Aorta (tissue), 5 donors: Measurements from ENCODE around the gene IFNW1. TPM values are rescaled to one million over a fixed set of nuclear protein-coding genes. Genes with fewer than 3 reads are reported as not detected.

Experiments
- ATAC-seq: fragments of 200-7000 bp; cut with Tn5 transposase; one replicate; pipeline ENCODE4 v1.9.1; 2022; ENCODE audit warnings: moderate library complexity; ENCODE audit not compliant: low FRiP score
- DNase-seq, 2 donors: peaks; one replicate each; pipeline ENCODE4 v3.0.0-alpha.2; 2020
- H3K27ac ChIP-seq, 2 donors: one replicate each; pipeline ENCODE4 v1.5.1; 2013; ENCODE audit warnings: low read length in 2 of 2, mild to moderate bottlenecking in 2 of 2, moderate library complexity in 2 of 2, control low read depth in 1 of 2, inconsistent platforms in 1 of 2, low read depth in 1 of 2
- H3K27me3 ChIP-seq, 2 donors: one replicate each; pipeline ENCODE4 v1.6.1; 2013; ENCODE audit warnings: control low read depth in 1 of 2, low read length in 1 of 2, mild to moderate bottlenecking in 1 of 2, moderate library complexity in 1 of 2; ENCODE audit not compliant: insufficient read depth in 2 of 2, control insufficient read depth in 1 of 2
- H3K36me3 ChIP-seq, 2 donors: one replicate each; pipeline ENCODE4 v1.6.1; 2013; ENCODE audit warnings: control low read depth in 1 of 2, low read length in 1 of 2, mild to moderate bottlenecking in 1 of 2; ENCODE audit not compliant: insufficient read depth in 2 of 2, control insufficient read depth in 1 of 2
- H3K4me1 ChIP-seq, 2 donors: one replicate each; pipeline ENCODE4 v1.6.1; 2013; ENCODE audit warnings: low read length in 2 of 2, control low read depth in 1 of 2, mild to moderate bottlenecking in 1 of 2, moderate library complexity in 1 of 2; ENCODE audit not compliant: insufficient read depth in 2 of 2, control insufficient read depth in 1 of 2
- H3K4me3 ChIP-seq, 2 donors: one replicate each; pipeline ENCODE4 v1.5.1; 2013; ENCODE audit warnings: low read length in 2 of 2, control low read depth in 1 of 2, mild to moderate bottlenecking in 1 of 2
- H3K9me3 ChIP-seq: one replicate; pipeline ENCODE4 v1.6.1; 2013; ENCODE audit warnings: mild to moderate bottlenecking, low read length; ENCODE audit not compliant: control insufficient read depth
- intact Hi-C, 2 donors: fragments of 100-400 bp; cut with DNase I; formaldehyde crosslinking; loops; one replicate each; pipeline versions ENCODE4 v1.14.2 to v1.15.0; 2022
- polyA plus RNA-seq, 2 donors: library from polyadenylated mRNA; stranded (reverse); fragments of 200-250 nt; gene quantifications; one replicate each; pipeline ENCODE4 v1.2.3, GENCODE V29; 2013
- total RNA-seq, 2 donors: library from RNA; stranded (reverse); fragmentation: NEBNext Ultra II Directional; extraction: Animal tissue kit (Norgen Biotek cat#: 25700); gene quantifications; one replicate each; pipeline ENCODE4 v1.2.1, GENCODE V29; 2021
- donor health status: healthy with polysubstance abuse.
- donor health status: Bipolar disorder and iron deficiency.
- donor health status: DM: no; HTN: no; CAD: no.
- donor health status: DM: no; HTN: no; CAD: no.
- donor health status: DM: yes; HTN: yes; CAD: no.

The IFNW1 gene
- total and polyA plus RNA-seq, 4 donors = not detected

DNA sequence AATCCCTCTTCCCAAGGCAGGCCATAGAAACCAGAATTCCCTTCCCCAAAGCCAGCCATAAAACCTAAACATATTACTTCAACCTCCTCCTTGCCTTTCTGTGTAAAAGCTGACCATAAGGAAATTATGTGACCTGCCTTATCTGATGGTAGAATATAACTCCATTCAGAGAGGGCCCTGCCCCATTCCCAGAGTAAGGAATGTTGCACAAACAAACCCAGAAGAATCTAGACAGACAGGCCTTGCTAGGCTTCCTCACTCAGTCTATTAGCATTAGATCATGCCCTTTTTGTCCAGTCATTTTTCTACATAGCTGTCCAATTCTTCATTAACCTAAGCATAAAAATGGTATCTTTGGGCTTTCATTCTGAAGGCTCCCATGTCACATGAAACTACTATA lies 46.1 kb downstream of the IFNW1 start:
- no peaks in the 10 kb centered on the region for H3K27me3 ChIP-seq
- H3K36me3 ChIP-seq = no peaks in the 10 kb centered on the region
- peaks cover 2 to 9% of the 10 kb centered on the region in 2 donors for H3K4me1 ChIP-seq
- no peak overlapping the region for H3K4me3 ChIP-seq
- no peak overlapping the region for H3K27ac ChIP-seq
- intact Hi-C loops = loop anchor here in 1 of 2 donors (5.0 kb wide), 1 partner anchor 113 kb away; no protein-coding TSS in a partner anchor
- DNase-seq = no peak
- no peaks in the 10 kb centered on the region for H3K9me3 ChIP-seq
- no peak for ATAC-seq

Other genes starting within 250 kb of the IFNW1 start
- gene HACD4, start 110.2 kb downstream of the IFNW1 start, total RNA-seq = 1 to 10 TPM; 3.2 to 6.8 TPM
- 1 to 10 TPM; 1.3 to 5.4 TPM for gene HACD4, start 110.2 kb downstream of the IFNW1 start, polyA plus RNA-seq
- gene IFNB1, start 63.9 kb downstream of the IFNW1 start, total RNA-seq = not detected
- not detected for gene IFNB1, start 63.9 kb downstream of the IFNW1 start, polyA plus RNA-seq
- gene IFNA21, start 24.8 kb upstream of the IFNW1 start, total RNA-seq = not detected
- gene IFNA21, start 24.8 kb upstream of the IFNW1 start, polyA plus RNA-seq = not detected
- not detected for gene IFNA4, start 45.8 kb upstream of the IFNW1 start, total RNA-seq
- gene IFNA4, start 45.8 kb upstream of the IFNW1 start, polyA plus RNA-seq = not detected
- gene IFNA7, start 60.4 kb upstream of the IFNW1 start, total RNA-seq = not detected
- gene IFNA7, start 60.4 kb upstream of the IFNW1 start, polyA plus RNA-seq = not detected
- not detected for gene IFNA10, start 65.3 kb upstream of the IFNW1 start, total RNA-seq
- gene IFNA10, start 65.3 kb upstream of the IFNW1 start, polyA plus RNA-seq = not detected
- not detected for gene IFNA16, start 75.5 kb upstream of the IFNW1 start, total RNA-seq
- not detected for gene IFNA16, start 75.5 kb upstream of the IFNW1 start, polyA plus RNA-seq
- gene IFNA17, start 86.4 kb upstream of the IFNW1 start, total RNA-seq = not detected
- not detected for gene IFNA17, start 86.4 kb upstream of the IFNW1 start, polyA plus RNA-seq
- not detected for gene IFNA14, start 98.2 kb upstream of the IFNW1 start, total RNA-seq
- gene IFNA14, start 98.2 kb upstream of the IFNW1 start, polyA plus RNA-seq = not detected
- gene IFNA5, start 163.5 kb upstream of the IFNW1 start, total RNA-seq = under 1 TPM; 0.39 to 0.84 TPM
- under 1 TPM in 1 of 2 donors, not detected in 1; 0.20 TPM for gene IFNA5, start 163.5 kb upstream of the IFNW1 start, polyA plus RNA-seq
- gene KLHL9, start 193.6 kb upstream of the IFNW1 start, total RNA-seq = 10 to 100 TPM; 23.3 to 24.1 TPM
- 1 to 10 TPM; 7.3 to 9.6 TPM for gene KLHL9, start 193.6 kb upstream of the IFNW1 start, polyA plus RNA-seq
- not detected for gene IFNA6, start 209.1 kb upstream of the IFNW1 start, total RNA-seq
- gene IFNA6, start 209.1 kb upstream of the IFNW1 start, polyA plus RNA-seq = not detected
- gene IFNA13, start 226.2 kb upstream of the IFNW1 start, total RNA-seq = not detected
- gene IFNA13, start 226.2 kb upstream of the IFNW1 start, polyA plus RNA-seq = not detected
- not detected for gene IFNA2, start 243.6 kb upstream of the IFNW1 start, total RNA-seq
- not detected for gene IFNA2, start 243.6 kb upstream of the IFNW1 start, polyA plus RNA-seq